NOMO-1 treated with dmso at 0.1 percent for 144 hours (cell line): ENCODE data around the gene IRF2BPL.
A peak's percentile ranks its signal among the peaks of the same experiment; 100 is the strongest.

Experiments used
- DNase-seq: peaks from one replicate; lab custom pipeline; 2025; ENCODE audit not compliant: unreplicated experiment; lab: John Stamatoyannopoulos, UW

IRF2BPL gene

DNA sequence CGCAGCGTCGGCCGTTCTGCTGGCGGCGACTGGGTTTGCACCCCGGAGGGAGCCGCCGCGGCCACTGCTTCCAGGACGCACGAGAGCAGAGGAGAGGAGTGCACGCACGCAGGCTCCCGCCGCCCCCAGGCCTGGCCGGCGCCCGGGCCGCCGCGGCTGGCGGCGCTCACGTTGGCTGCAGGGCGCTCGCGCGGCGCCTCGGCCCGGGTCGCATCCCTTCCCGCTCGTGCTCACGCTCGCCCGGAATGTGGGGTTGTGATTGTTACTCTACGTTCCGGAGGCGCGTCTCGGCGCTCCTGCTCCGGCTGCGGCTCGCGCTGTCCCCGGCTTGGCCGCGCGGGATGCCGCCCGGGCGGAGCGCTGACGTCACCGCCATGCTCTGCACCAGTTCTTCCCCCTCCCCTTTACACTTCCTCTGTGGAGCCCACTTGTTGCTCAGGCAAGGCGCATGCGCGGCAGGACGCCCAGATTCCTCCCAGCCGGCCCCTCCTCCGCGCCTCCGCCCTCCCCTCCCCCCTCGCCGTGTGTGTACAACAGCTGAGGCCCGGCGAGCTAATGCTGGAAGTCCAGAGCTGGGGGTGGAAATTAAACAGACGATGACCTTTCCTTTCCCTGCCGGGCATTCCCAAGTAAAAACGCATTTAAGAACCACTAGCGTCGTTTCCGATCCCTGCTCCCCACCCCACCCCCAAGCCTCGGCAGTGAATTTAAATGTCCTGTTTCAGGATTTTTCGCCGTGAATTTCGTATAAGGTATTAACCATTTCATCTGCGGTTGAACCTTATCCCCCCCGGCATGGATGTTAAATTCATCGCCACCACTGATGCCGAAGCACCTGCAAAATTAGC, at the start of gene IRF2BPL:
Gene IRF2BPL (minus strand): TSS at position 325 of the 848 bp plus-strand sequence. CDS start 916 bp downstream, outside the sequence.
- DNase-seq: peak; percentile 96

DNA sequence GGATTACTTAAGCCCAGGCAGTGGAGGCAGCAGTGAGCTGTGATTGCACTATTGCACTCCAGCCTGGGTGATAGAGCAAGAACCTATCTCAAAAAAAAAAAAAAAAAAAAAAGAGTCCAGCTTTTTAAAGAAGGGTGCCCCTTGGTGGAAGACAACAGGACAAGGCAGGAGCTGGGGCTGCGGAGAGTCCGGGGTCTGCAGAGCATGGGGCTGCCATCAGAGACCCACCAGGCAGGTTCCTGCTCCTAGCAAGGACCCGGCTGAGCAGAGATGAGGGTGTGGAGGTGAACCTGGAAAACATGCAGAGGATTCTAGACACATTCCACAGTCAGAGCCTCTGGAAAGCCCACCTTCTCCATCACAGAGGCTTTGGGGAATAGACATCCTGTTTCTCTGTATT, 48.5 kb upstream of the IRF2BPL start:
- no peak for DNase-seq

GRCh38 chr14:77076113-77076631, 47.7 kb upstream of the IRF2BPL start:
- DNase-seq: no peak

- DNase-seq: no peak
Observed at GRCh38 chr14:77074969-77075368, 46.5 kb upstream of the IRF2BPL start.

DNA sequence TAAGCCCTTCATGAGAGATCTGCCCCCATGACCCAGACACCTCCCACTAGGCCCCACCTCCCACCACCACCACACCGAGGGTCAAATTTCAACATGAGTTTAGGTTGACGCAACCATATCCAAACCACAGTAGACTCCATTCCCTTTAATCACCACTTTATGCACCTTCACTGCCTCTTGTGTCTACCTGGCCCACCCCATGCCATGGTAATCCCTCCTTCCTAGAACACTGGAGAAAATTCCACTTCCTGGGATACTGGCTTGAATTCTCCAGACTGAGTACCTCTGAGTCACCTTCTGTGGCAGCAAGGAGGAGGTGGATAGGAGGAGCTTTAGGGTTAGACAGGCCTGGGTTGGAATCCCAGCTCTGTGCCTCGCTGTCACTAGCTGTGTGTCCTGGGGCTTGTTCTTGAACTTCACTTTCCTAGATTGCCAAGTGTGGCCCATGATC, 43.5 kb upstream of the IRF2BPL start:
- no peak for DNase-seq

DNA sequence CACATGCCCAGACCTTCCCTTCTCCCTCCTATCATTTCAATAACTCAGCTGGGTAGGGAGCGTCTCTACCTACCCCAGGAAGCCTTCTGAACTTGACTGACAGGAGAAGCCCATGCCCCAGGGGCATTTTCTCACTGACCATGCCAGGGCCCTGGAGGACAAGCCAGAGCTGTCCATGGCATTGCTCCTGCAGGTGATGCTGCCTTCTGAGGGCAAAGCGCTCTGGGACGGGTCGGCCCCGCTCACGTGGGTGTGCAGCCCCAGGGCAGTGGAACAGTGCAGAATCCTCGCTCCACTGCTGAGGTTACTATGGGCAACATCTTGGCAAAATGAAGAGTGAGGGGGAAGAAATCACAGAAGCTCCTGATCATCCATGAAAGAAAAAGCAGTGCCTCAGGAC, 41.0 kb upstream of the IRF2BPL start:
- no peak for DNase-seq

- no peak for DNase-seq
Observed at GRCh38 chr14:77068517-77069200, 40.2 kb upstream of the IRF2BPL start.

- DNase-seq: no peak
Observed at GRCh38 chr14:77067632-77068516, 39.4 kb upstream of the IRF2BPL start.

GRCh38 chr14:77066578-77067172, 38.2 kb upstream of the IRF2BPL start:
- no peak for DNase-seq

DNA sequence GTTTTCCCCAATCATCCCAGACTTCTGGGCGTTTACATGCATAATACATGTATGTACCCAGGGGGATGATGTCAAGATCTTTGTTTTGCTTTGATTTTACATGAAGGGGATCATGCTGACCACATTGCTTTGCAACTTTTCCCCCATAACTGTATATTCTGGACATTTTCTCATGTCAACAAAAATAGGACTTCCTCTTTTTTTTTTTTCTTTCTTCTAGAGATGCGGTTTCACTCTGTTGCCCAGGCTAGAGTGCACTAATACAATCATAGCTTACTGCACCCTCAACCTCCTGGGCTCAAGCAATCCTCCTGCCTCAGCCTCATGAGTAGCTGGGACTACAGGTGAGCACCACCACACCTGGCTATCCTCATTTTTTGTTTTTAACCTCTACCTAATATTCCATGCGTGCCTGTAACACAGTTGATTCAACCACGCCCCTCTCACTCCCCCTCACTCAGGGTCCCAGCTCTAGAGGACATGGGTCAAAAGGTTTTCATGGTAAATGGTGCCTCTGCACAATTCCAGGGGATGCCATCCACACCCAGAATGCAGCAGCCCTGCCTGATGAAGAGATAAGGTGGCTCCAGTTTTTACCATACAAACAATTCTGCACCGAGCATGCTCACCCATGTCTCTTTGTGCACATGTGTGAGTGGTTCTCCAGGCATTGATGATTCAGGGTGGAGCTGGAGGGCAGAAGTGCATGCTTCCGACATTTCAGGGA, 37.5 kb upstream of the IRF2BPL start:
- no peak for DNase-seq

GRCh38 chr14:77064521-77065178, 36.1 kb upstream of the IRF2BPL start:
- no peak for DNase-seq

DNA sequence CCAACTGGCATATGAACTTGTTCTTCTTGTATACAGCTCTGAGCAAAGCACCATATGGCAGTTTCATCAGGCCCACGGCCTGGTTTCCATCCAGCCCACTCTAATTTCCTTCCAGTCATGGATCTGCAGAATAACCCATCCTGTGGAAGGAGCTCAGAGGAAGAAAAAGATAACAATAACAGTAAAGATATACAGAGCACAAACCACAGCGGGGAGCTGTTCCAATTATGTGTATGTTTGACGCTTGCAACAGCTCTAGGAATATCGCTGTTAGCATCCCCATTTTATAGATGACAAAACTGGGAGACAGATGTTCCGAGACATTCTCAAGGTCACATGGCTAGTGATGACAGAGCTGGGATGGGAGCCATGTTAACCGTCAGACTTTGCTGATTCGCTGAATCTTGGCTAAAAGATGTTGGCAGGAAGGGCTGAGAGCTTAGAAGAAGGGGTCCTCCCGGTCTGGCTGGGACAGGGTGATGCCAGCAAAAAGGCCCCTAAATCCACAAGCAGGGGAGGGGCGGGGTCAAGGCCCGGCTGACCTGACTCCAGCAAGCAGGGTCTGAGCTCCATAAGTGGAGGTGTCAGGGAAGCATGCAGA, 35.2 kb upstream of the IRF2BPL start:
- no peak for DNase-seq

GRCh38 chr14:77062261-77062660, 33.8 kb upstream of the IRF2BPL start:
- no peak for DNase-seq

DNA sequence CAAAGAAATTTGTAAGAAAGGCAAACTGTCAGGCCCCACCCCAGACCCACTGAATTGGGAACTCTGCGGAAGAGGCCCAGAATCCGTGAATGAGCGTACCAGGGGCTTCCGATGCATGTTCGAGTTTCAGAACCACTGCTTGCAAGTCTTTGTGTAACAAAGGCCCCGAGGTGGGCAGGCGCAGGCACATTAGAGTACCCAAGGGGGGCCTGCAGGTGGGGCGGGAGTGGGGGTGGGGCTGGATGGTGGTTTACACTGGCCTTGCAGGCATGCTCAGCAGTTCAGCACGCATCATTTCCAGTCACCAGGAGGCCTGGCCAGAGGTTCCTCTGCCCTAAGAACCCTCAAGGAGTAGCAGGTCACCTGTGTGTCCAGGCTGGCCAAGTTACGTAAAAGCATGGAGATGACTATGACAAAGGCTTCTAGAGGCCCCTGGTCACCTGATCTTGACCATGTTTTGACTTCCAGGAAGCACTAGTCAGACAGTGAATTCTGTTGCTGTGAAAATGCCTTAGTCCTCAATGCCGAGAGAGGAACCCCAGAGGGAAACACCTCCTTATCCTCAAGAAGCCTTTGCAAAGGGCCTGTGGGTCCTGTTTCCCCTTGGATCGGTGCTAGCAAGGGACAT, 33.2 kb upstream of the IRF2BPL start:
- DNase-seq: no peak

DNA sequence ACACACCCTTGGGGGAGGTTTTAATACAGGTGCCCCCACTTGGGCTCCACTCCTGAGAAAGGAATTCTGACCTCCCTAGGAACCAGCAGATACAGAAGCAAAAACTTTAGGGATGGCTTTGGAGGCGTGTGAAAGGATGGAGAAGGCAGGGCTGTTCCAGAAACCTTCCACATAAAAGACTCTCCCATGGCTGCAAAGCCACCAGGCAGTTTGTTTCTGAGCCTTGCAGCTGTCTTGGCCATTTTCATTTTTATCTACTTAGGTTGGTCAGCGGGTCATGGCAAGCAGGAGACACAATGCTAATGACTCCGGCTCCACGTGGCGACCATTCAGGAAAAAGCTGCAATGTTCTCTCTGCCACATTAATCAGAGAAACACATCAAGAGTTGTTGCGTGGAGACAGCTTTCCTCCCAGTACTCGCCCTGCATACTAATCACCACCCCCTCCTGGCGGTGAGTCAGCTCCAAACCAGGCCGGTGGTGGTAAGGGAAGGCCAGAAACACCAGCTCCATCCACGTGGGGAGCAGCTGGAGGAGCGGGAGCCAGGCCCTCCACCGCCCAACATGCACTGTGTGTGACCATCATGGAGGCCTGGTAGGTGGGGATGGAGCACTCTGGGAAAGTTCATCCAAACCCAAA, 30.9 kb upstream of the IRF2BPL start:
- no peak for DNase-seq

- DNase-seq: no peak
Observed at GRCh38 chr14:77058785-77059184, 30.3 kb upstream of the IRF2BPL start.

- no peak for DNase-seq
Observed at GRCh38 chr14:77058117-77058516, 29.6 kb upstream of the IRF2BPL start.

- DNase-seq: no peak
Observed at GRCh38 chr14:77055981-77056380, 27.5 kb upstream of the IRF2BPL start.
